Esophagus muscularis mucosa (tissue), 4 donors: ENCODE measurements around the gene FAM227B. TPM values are rescaled to one million over a fixed set of nuclear protein-coding genes. Genes with fewer than 3 reads are reported as not detected.
A peak's percentile ranks its signal among the peaks of the same experiment; 100 is the strongest.

Experiments used
- DNase-seq: peaks from one replicate; pipeline ENCODE4 v3.0.0-alpha.2; 2017; ENCODE audit errors: extremely low spot score
- H3K27ac ChIP-seq, 4 donors: fragments of 200-600 bp; sonication (generic); replicated peaks in 1 of 4; 1 replicate in 3 of 4; 2 replicates in 1 of 4; pipeline ENCODE4 v1.5.1; 2016 to 2019; ENCODE audit warnings: mild to moderate bottlenecking in 1 of 4
- H3K27me3 ChIP-seq, 4 donors: fragments of 200-600 bp; sonication (generic); one replicate each; pipeline versions ENCODE4 v1.5.1 to v1.6.0; 2016 to 2019
- H3K36me3 ChIP-seq, 4 donors: fragments of 200-600 bp; sonication (generic); one replicate each; pipeline ENCODE4 v1.5.1; 2016 to 2019
- H3K4me1 ChIP-seq, 4 donors: fragments of 200-600 bp; sonication (generic); one replicate each; pipeline ENCODE4 v1.5.1; 2016 to 2019
- H3K4me3 ChIP-seq, 4 donors: fragments of 200-600 bp; sonication (generic); 1 replicate in 2 of 4; 2 replicates in 2 of 4; pipeline ENCODE4 v1.5.1; 2016 to 2019; ENCODE audit warnings: mild to moderate bottlenecking in 4 of 4, moderate library complexity in 1 of 4
- H3K9me3 ChIP-seq, 4 donors: fragments of 200-600 bp; sonication (generic); 1 replicate in 3 of 4; 2 replicates in 1 of 4; pipeline ENCODE4 v1.5.1; 2016 to 2019
- EP300 ChIP-seq: sonication (generic); formaldehyde crosslinking; IDR thresholded peaks from one replicate; pipeline ENCODE4 v1.6.1; 2017; ENCODE audit warnings: antibody characterized with exemption
- POLR2A ChIP-seq: fragments of 450-650 bp; IDR thresholded peaks from one replicate; pipeline ENCODE4 v1.6.1; 2017; ENCODE audit warnings: antibody characterized with exemption, moderate library complexity, mild to moderate bottlenecking, low read depth
- POLR2AphosphoS5 ChIP-seq, 2 donors: sonication (generic); formaldehyde crosslinking; IDR thresholded peaks; one replicate each; pipeline ENCODE4 v1.6.1; 2017; ENCODE audit warnings: antibody characterized with exemption in 2 of 2
- WGBS: methylation state at CpG from one replicate; pipeline ENCODE4 v1.1.5; 2018; 5-methylcytosine and 5-hydroxymethylcytosine counted together
- intact Hi-C: fragments of 100-400 bp; cut with DNase I; formaldehyde crosslinking; loops from one replicate; pipeline ENCODE4 v1.15.1; 2023
- total RNA-seq, 4 donors: library from RNA; depleted of rRNA; stranded (reverse); fragments of >200 nt; gene quantifications; one replicate each; pipeline versions ENCODE4 v1.1.0 to v1.2.1, GENCODE V29; 2016
- TF ChIP-seq, protein P1 (sequence below), 3 experiments: fragments of 200-600 bp in 2 of 3; fragments of 450-650 bp in 1 of 3; sonication (generic) in 2 of 3; IDR thresholded peaks; one replicate each; pipeline ENCODE4 v1.5.1; 2017 to 2019; ENCODE audit warnings: antibody characterized with exemption in 3 of 3, mild to moderate bottlenecking in 2 of 3, moderate library complexity in 1 of 3

The FAM227B gene
- total RNA-seq, 4 donors from 2014 or later, result 5.8 to 13.7 (median 10.3) TPM

DNA sequence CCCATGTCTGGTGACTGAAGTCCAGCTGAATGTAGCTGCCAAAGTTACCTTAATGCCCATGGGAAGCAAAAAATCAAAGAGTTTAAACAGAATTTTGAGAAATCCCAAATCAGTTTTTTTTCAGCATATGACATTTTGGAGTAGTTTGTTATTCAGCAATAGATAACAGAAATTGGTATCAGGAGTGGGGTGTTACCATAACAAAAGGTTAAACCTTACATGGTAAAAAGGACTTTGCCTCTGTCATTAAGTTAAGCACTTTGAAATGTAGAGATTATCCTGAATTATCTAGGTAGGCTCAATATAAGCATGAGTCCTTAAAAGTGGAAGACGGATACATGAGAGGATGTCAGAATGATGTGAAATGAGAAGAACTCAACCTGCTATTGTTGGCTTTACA, 32.3 kb upstream of the FAM227B start:
- intact Hi-C loops, result no loop called here
- H3K4me1 ChIP-seq, result peaks cover 0 to 9% (median 0%) of the 10 kb centered on the region in 4 donors

DNA sequence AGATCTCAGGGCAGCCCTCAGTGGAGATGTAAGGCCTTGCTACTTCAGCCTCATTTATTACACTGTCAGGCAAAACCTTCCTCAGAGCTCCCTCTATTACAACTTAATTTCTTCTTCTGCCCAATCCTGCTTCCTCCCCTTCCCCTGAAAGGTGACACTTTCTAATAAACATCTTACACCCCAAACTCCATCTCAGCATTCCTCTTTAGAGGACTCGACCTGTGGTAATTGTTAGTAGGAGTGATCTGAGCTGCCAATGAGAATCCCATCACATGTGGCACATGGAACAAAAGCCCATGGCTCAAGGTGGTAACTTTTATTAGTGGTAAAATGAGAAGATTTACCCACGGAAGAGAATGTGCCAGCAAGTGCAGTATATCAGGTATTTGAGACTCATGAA, 30.1 kb upstream of the FAM227B start:
- 69% methylated on average over 2 of the region's 2 CpGs for WGBS
- no peak overlapping the region for H3K4me3 ChIP-seq

More for the DNA sequence above, 32.3 kb upstream of the FAM227B start:
- Histone ChIP-seq H3K9me3 (peaks cover 0 to 23% (median 17%) of the 10 kb centered on the region in 4 donors), H3K27me3 (no peaks in the 10 kb centered on the region), H3K36me3 (no peaks in the 10 kb centered on the region), H3K4me3 (no peak overlapping the region), H3K27ac (no peak overlapping the region)
- no peak for DNase-seq
- TF ChIP-seq POLR2AphosphoS5 (IDR thresholded peaks at IDR 0.05), result no peak
- TF ChIP-seq, protein P1, sequence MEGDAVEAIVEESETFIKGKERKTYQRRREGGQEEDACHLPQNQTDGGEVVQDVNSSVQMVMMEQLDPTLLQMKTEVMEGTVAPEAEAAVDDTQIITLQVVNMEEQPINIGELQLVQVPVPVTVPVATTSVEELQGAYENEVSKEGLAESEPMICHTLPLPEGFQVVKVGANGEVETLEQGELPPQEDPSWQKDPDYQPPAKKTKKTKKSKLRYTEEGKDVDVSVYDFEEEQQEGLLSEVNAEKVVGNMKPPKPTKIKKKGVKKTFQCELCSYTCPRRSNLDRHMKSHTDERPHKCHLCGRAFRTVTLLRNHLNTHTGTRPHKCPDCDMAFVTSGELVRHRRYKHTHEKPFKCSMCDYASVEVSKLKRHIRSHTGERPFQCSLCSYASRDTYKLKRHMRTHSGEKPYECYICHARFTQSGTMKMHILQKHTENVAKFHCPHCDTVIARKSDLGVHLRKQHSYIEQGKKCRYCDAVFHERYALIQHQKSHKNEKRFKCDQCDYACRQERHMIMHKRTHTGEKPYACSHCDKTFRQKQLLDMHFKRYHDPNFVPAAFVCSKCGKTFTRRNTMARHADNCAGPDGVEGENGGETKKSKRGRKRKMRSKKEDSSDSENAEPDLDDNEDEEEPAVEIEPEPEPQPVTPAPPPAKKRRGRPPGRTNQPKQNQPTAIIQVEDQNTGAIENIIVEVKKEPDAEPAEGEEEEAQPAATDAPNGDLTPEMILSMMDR (IDR thresholded peaks at IDR 0.05), result no peak
- TF ChIP-seq EP300, result no peak
- TF ChIP-seq POLR2A, result no peak
- WGBS, result 95% methylated on average over 1 of the region's 1 CpG

DNA sequence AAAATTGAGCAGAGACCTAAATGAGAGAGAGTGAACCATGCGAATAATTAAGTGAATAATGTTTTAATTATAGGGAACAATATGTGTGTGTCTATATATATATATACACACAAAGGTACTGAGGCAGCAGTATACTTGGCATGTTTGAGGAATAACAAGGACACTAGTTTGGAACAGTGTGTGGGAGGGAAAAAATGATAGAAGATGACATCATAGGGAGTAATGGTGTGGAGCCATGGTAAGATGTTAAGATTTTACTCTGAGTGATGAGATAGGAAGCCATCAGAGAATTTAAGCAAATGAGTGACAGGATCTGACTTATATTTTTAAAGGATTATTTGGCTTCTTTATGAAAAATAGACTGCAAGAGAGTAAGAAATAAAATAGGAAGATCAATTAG, 29.4 kb upstream of the FAM227B start:
- no peak for DNase-seq
- no peak for TF ChIP-seq POLR2AphosphoS5 (IDR thresholded peaks at IDR 0.05)
- no peak for TF ChIP-seq POLR2A
- TF ChIP-seq, protein P1 (IDR thresholded peaks at IDR 0.05), result no peak
- no peak for TF ChIP-seq EP300
- Histone ChIP-seq H3K4me1 (peaks cover 8 to 27% (median 16%) of the 10 kb centered on the region in 4 donors), H3K9me3 (peaks cover 0 to 23% (median 17%) of the 10 kb centered on the region in 4 donors), H3K27ac (no peak overlapping the region), H3K27me3 (no peaks in the 10 kb centered on the region), H3K4me3 (no peak overlapping the region), H3K36me3 (no peaks in the 10 kb centered on the region)
- 92% methylated on average over 1 of the region's 1 CpG for WGBS
- intact Hi-C loops, result no loop called here

More for the DNA sequence above, 30.1 kb upstream of the FAM227B start:
- Histone ChIP-seq H3K36me3 (no peaks in the 10 kb centered on the region), H3K27me3 (no peaks in the 10 kb centered on the region), H3K9me3 (peaks cover 0 to 23% (median 17%) of the 10 kb centered on the region in 4 donors), H3K4me1 (peaks cover 4 to 20% (median 9%) of the 10 kb centered on the region in 4 donors), H3K27ac (no peak overlapping the region)
- no peak for TF ChIP-seq POLR2A
- no peak for TF ChIP-seq POLR2AphosphoS5 (IDR thresholded peaks at IDR 0.05)
- TF ChIP-seq, protein P1 (IDR thresholded peaks at IDR 0.05), result no peak
- TF ChIP-seq EP300, result no peak
- DNase-seq, result no peak
- intact Hi-C loops, result no loop called here

DNA sequence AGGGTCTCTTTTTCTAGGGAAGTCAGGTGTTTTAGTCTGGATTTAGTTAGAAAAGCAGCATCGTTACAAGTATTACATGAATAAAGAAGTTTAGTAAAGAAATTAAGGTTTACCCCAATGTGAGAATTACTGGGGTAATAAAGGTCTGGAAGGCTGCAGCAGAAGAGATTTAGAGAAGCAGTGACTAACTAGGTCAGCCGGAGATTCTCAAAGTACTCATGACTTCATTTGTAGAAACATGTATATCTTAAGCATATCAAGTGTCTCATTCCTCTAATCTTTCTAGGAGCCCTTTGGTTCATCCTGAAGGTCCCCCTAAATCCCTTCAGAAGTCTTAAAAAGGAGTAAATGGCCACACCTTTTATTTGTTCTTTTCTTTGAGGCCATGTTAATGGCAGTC, 26.3 kb upstream of the FAM227B start:
- Histone ChIP-seq H3K27ac (no peak overlapping the region), H3K4me1 (peaks cover 18 to 38% (median 28%) of the 10 kb centered on the region in 4 donors), H3K27me3 (no peaks in the 10 kb centered on the region), H3K36me3 (no peaks in the 10 kb centered on the region), H3K4me3 (no peak overlapping the region), H3K9me3 (peaks cover 0 to 3% (median under 1%) of the 10 kb centered on the region in 4 donors)
- intact Hi-C loops, result no loop called here
- no peak for DNase-seq
- no peak for TF ChIP-seq EP300
- TF ChIP-seq, protein P1 (IDR thresholded peaks at IDR 0.05), result no peak
- WGBS, result 91% methylated on average over 2 of the region's 2 CpGs

DNA sequence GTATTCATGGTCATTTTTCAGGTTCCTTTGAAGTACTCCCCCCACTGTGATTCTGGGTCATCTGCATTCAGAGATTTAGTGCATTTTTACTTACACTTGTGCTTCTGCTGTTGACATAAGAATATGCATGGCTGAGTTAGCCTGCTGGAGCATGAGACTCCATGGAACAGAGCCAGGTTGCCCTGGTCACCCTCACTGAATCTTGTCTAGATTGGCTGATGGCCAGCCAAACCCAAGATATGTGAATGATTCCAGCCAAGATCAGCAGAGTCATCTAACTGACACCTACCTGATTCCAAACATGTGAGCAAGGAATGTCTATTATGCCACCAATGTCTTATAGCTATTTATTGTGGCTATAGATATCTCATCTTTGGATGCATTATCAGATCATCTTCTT, 25.3 kb upstream of the FAM227B start:
- Histone ChIP-seq H3K27me3 (no peaks in the 10 kb centered on the region), H3K27ac (peak overlapping the region; percentile 24 to 60 (median 46)), H3K4me1 (peaks cover 18 to 38% (median 28%) of the 10 kb centered on the region in 4 donors), H3K9me3 (peaks cover 0 to 3% (median 0%) of the 10 kb centered on the region in 4 donors), H3K4me3 (no peak overlapping the region), H3K36me3 (no peaks in the 10 kb centered on the region)
- DNase-seq, result no peak
- TF ChIP-seq, protein P1 (IDR thresholded peaks at IDR 0.05), result no peak
- TF ChIP-seq EP300 (no peak), POLR2AphosphoS5 (IDR thresholded peaks at IDR 0.05) (no peak), POLR2A (no peak)
- intact Hi-C loops, result no loop called here
